Liver (tissue), 9 donors: Measurements from ENCODE around the gene NRG2. TPM values are rescaled to one million over a fixed set of nuclear protein-coding genes. Genes with fewer than 3 reads are reported as not detected.

Source experiments
- DNase-seq: peaks from one replicate; pipeline ENCODE4 v3.0.0-alpha.2; 2017; ENCODE audit warnings: low spot score
- H3K27ac ChIP-seq, 2 donors: one replicate each; pipeline ENCODE4 v1.7.0; 2013; ENCODE audit warnings: inconsistent platforms in 2 of 2, low read length in 2 of 2, control low read depth in 1 of 2, low read depth in 1 of 2, mild to moderate bottlenecking in 1 of 2
- H3K27me3 ChIP-seq, 4 donors: one replicate each; pipeline versions ENCODE4 v1.6.1 to v1.7.0; 2013; ENCODE audit warnings: low read length in 3 of 4, inconsistent platforms in 1 of 4, mild to moderate bottlenecking in 1 of 4, moderate library complexity in 1 of 4; ENCODE audit not compliant: control insufficient read depth in 4 of 4, insufficient read depth in 4 of 4
- H3K36me3 ChIP-seq, 4 donors: one replicate each; pipeline versions ENCODE4 v1.6.1 to v1.7.0; 2013; ENCODE audit warnings: low read length in 3 of 4, mild to moderate bottlenecking in 3 of 4, low read depth in 1 of 4, moderate library complexity in 1 of 4; ENCODE audit not compliant: control insufficient read depth in 4 of 4, insufficient read depth in 3 of 4
- H3K4me1 ChIP-seq, 4 donors: one replicate each; pipeline versions ENCODE4 v1.6.1 to v1.7.0; 2013; ENCODE audit warnings: low read length in 3 of 4, mild to moderate bottlenecking in 3 of 4, moderate library complexity in 1 of 4; ENCODE audit not compliant: control insufficient read depth in 4 of 4, insufficient read depth in 4 of 4
- H3K4me3 ChIP-seq, 3 donors: one replicate each; pipeline versions ENCODE4 v1.6.1 to v1.7.0; 2013; ENCODE audit warnings: low read length in 3 of 3, control low read depth in 1 of 3, low read depth in 1 of 3, mild to moderate bottlenecking in 1 of 3
- H3K9ac ChIP-seq, 2 donors: one replicate each; pipeline ENCODE4 v1.7.0; 2013; ENCODE audit warnings: low read length in 2 of 2, mild to moderate bottlenecking in 2 of 2, moderate library complexity in 2 of 2, control low read depth in 1 of 2, low read depth in 1 of 2
- H3K9me3 ChIP-seq, 4 donors: one replicate each; pipeline versions ENCODE4 v1.6.1 to v1.7.0; 2013; ENCODE audit warnings: low read length in 3 of 4; ENCODE audit not compliant: control insufficient read depth in 4 of 4
- FOXA1 ChIP-seq: IDR thresholded peaks from 2 replicates; pipeline ENCODE4 v1.6.1; 2016; ENCODE audit warnings: antibody characterized with exemption
- FOXA2 ChIP-seq: IDR thresholded peaks from 2 replicates; pipeline ENCODE4 v1.6.1; 2016; ENCODE audit warnings: antibody characterized with exemption
- GABPA ChIP-seq, 2 donors: IDR thresholded peaks in 1 of 2; conservative IDR thresholded peaks in 1 of 2; 2 replicates each; pipeline ENCODE4 v1.6.1; 2016; ENCODE audit warnings: antibody characterized with exemption in 2 of 2, mild to moderate bottlenecking in 1 of 2, moderate library complexity in 1 of 2
- HNF4A ChIP-seq, 2 donors: conservative IDR thresholded peaks; 2 replicates each; pipeline ENCODE4 v1.6.1; 2016; ENCODE audit warnings: antibody characterized with exemption in 2 of 2, mild to moderate bottlenecking in 2 of 2
- JUND ChIP-seq, 2 donors: IDR thresholded peaks; 2 replicates each; pipeline ENCODE4 v1.6.1; 2016; ENCODE audit warnings: antibody characterized with exemption in 2 of 2
- NR2F2 ChIP-seq: IDR thresholded peaks from 2 replicates; pipeline ENCODE4 v1.6.1; 2016; ENCODE audit warnings: antibody characterized with exemption
- SP1 ChIP-seq: IDR thresholded peaks from 2 replicates; pipeline ENCODE4 v1.6.1; 2018; ENCODE audit warnings: antibody characterized with exemption, mild to moderate bottlenecking
- TAF1 ChIP-seq: conservative IDR thresholded peaks from 2 replicates; pipeline ENCODE4 v1.6.1; 2016; ENCODE audit warnings: antibody characterized with exemption, mild to moderate bottlenecking
- WGBS: extraction: QIAGEN DNeasy Blood & Tissue Kit; methylation state at CpG from one replicate; pipeline ENCODE4 v1.1.7; 2013; 5-methylcytosine and 5-hydroxymethylcytosine counted together
- polyA plus RNA-seq, 2 donors: library from polyadenylated mRNA; stranded (reverse) in 1 of 2; unstranded in 1 of 2; fragments of 200-250 nt in 1 of 2; fragments of >200 nt in 1 of 2; fragmentation: Nextera tagmentation in 1 of 2; extraction: Ambion mirVana in 1 of 2; gene quantifications; one replicate each; pipeline versions ENCODE4 v1.2.1 to v1.2.3, GENCODE V29; 2013 to 2015
- total RNA-seq, 2 donors: library from RNA; depleted of rRNA; stranded (reverse); fragments of >200 nt; gene quantifications; one replicate each; pipeline ENCODE4 v1.2.3, GENCODE V29; 2014
- TF ChIP-seq, protein P1 (sequence below): fragments of 150-350 bp; IDR thresholded peaks from 2 replicates; pipeline ENCODE4 v1.5.1; 2017; ENCODE audit warnings: improper control_type of control experiment, low read depth, low read length; ENCODE audit not compliant: missing input control
- TF ChIP-seq, protein P2 (sequence below): IDR thresholded peaks from 2 replicates; pipeline ENCODE4 v1.6.1; 2016; ENCODE audit warnings: antibody characterized with exemption
- donor health status: healthy.
- donor health status: healthy.
- donor health status: healthy.
- donor health status: healthy.
- donor health status: healthy.

The NRG2 gene
- total and polyA plus RNA-seq, 4 donors = 0.07 to 0.08 TPM; not detected in 2

GRCh38 chr5:139950436-139950835 lies 92.7 kb downstream of the NRG2 start:
- TF ChIP-seq FOXA1 = no peak
- no peak for TF ChIP-seq FOXA2
- TF ChIP-seq HNF4A (conservative IDR thresholded peaks at IDR 0.05) = no peak
- no peak for TF ChIP-seq TAF1
- H3K9ac ChIP-seq = no peak overlapping the region
- H3K4me3 ChIP-seq = no peak overlapping the region
- WGBS = 86% methylated on average over 2 of the region's 2 CpGs
- no peak overlapping the region for H3K27ac ChIP-seq
- H3K27me3 ChIP-seq = no peaks in the 10 kb centered on the region
- no peaks in the 10 kb centered on the region for H3K9me3 ChIP-seq
- no peaks in the 10 kb centered on the region for H3K4me1 ChIP-seq
- DNase-seq = no peak
- H3K36me3 ChIP-seq = no peaks in the 10 kb centered on the region

DNA sequence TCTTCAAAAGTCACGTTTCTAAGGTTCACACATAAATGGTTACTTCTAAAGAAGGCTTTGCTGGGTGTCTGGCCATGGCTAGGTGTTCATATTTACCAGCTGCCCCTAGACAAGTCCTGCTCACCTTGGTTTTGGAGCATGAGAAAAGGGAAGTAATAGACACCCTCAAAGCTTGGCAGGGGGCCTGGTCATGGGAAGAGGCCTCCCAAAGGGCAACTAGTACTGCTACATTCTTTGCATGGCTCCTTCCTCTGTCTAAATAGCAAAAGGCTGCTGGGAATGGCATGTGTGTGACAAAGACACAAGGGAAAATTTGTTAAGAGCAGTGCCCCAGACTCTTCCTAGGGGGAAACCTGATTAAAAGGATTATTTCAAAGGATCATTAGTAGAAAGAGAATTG lies 93.4 kb downstream of the NRG2 start:
- H3K4me3 ChIP-seq = no peak overlapping the region
- no peak overlapping the region for H3K9ac ChIP-seq
- no peaks in the 10 kb centered on the region for H3K27me3 ChIP-seq
- H3K4me1 ChIP-seq = no peaks in the 10 kb centered on the region
- no peaks in the 10 kb centered on the region for H3K36me3 ChIP-seq
- TF ChIP-seq, protein P1, sequence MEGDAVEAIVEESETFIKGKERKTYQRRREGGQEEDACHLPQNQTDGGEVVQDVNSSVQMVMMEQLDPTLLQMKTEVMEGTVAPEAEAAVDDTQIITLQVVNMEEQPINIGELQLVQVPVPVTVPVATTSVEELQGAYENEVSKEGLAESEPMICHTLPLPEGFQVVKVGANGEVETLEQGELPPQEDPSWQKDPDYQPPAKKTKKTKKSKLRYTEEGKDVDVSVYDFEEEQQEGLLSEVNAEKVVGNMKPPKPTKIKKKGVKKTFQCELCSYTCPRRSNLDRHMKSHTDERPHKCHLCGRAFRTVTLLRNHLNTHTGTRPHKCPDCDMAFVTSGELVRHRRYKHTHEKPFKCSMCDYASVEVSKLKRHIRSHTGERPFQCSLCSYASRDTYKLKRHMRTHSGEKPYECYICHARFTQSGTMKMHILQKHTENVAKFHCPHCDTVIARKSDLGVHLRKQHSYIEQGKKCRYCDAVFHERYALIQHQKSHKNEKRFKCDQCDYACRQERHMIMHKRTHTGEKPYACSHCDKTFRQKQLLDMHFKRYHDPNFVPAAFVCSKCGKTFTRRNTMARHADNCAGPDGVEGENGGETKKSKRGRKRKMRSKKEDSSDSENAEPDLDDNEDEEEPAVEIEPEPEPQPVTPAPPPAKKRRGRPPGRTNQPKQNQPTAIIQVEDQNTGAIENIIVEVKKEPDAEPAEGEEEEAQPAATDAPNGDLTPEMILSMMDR = no peak
- TF ChIP-seq JUND (IDR thresholded peaks at IDR 0.05) = no peak
- TF ChIP-seq, protein P2, sequence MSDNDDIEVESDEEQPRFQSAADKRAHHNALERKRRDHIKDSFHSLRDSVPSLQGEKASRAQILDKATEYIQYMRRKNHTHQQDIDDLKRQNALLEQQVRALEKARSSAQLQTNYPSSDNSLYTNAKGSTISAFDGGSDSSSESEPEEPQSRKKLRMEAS = no peak
- TF ChIP-seq FOXA2 = no peak
- no peak for TF ChIP-seq GABPA (IDR thresholded peaks at IDR 0.05 in 1 of 2, conservative IDR thresholded peaks at IDR 0.05 in 1 of 2)
- no peak for TF ChIP-seq SP1
- no peak for TF ChIP-seq NR2F2
- no peak for TF ChIP-seq FOXA1
- TF ChIP-seq TAF1 = no peak
- WGBS = 67% methylated on average over 1 of the region's 1 CpG
- no peaks in the 10 kb centered on the region for H3K9me3 ChIP-seq
- no peak overlapping the region for H3K27ac ChIP-seq
- DNase-seq = no peak

GRCh38 chr5:139947727-139948126 lies 95.4 kb downstream of the NRG2 start:
- Histone ChIP-seq H3K27me3 (no peaks in the 10 kb centered on the region), H3K36me3 (no peaks in the 10 kb centered on the region), H3K4me1 (no peaks in the 10 kb centered on the region), H3K27ac (no peak overlapping the region), H3K9me3 (peaks cover 0 to 4% (median 0%) of the 10 kb centered on the region in 4 donors), H3K4me3 (no peak overlapping the region), H3K9ac (no peak overlapping the region)
- DNase-seq = no peak
- no peak for TF ChIP-seq NR2F2
- TF ChIP-seq, protein P1 = no peak
- TF ChIP-seq, protein P2 = no peak
